ENCODE results near the gene NLRX1.
A peak's percentile ranks its signal among the peaks of the same experiment; 100 is the strongest.

The NLRX1 gene

GRCh38 chr11:119148720-119149017, 19.9 kb upstream of the NLRX1 start:
- no peak for DNase-seq (ENCODE audit: low read depth)
- TF ChIP-seq, protein P1, sequence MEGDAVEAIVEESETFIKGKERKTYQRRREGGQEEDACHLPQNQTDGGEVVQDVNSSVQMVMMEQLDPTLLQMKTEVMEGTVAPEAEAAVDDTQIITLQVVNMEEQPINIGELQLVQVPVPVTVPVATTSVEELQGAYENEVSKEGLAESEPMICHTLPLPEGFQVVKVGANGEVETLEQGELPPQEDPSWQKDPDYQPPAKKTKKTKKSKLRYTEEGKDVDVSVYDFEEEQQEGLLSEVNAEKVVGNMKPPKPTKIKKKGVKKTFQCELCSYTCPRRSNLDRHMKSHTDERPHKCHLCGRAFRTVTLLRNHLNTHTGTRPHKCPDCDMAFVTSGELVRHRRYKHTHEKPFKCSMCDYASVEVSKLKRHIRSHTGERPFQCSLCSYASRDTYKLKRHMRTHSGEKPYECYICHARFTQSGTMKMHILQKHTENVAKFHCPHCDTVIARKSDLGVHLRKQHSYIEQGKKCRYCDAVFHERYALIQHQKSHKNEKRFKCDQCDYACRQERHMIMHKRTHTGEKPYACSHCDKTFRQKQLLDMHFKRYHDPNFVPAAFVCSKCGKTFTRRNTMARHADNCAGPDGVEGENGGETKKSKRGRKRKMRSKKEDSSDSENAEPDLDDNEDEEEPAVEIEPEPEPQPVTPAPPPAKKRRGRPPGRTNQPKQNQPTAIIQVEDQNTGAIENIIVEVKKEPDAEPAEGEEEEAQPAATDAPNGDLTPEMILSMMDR (IDR thresholded peaks at IDR 0.05; ENCODE audit: low read length, missing control alignments) = no peak
- peak overlapping the region; percentile 56 for H3K4me3 ChIP-seq (replicated peaks; ENCODE audit: low read depth, low read length)

- H3K4me3 ChIP-seq (replicated peaks; ENCODE audit: low read depth, low read length) = peak within 1 kb of the TSS; percentile 56
- DNase-seq (ENCODE audit: low read depth) = no peak
- TF ChIP-seq, protein P1 (IDR thresholded peaks at IDR 0.05; ENCODE audit: low read length, missing control alignments) = no peak
Measured at GRCh38 chr11:119149018-119149785, 19.3 kb upstream of the NLRX1 start, which contains the start of gene ABCG4. Gene ABCG4, plus strand, starts transcription at chr11:119149052. Its CDS starts 914 bp downstream, at chr11:119149966.

GRCh38 chr11:119149786-119150275, 18.7 kb upstream of the NLRX1 start:
- H3K4me3 ChIP-seq (replicated peaks; ENCODE audit: low read depth, low read length) = peak overlapping the region; percentile 56
- DNase-seq (ENCODE audit: low read depth) = no peak
- TF ChIP-seq, protein P1 (IDR thresholded peaks at IDR 0.05; ENCODE audit: low read length, missing control alignments) = no peak

- H3K4me3 ChIP-seq (replicated peaks; ENCODE audit: low read depth, low read length) = no peak overlapping the region
- no peak for DNase-seq (ENCODE audit: low read depth)
- TF ChIP-seq, protein P1 (IDR thresholded peaks at IDR 0.05; ENCODE audit: low read length, missing control alignments) = no peak
Measured at GRCh38 chr11:119152043-119152442, 16.5 kb upstream of the NLRX1 start.

DNA sequence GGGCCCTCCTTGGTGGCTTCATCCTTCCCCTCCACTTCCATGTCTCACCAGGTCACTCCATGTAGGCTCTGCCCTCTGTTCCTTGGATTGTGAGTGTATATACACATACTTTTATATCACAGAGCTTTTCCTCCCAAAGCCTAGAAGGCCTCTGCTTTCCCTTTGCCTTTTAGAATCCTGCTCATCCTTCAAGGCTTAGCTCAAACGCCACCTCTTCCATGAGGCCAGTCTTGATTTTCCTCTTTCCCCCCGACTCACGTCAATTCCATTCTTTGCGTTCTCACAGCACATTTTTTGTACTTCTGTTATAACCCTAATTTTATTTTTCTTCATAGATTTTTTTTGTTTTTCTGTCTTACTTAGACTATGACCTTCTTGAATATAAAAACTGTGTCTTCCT, 15.9 kb upstream of the NLRX1 start:
- no peak for DNase-seq (ENCODE audit: low read depth)
- TF ChIP-seq, protein P1 (IDR thresholded peaks at IDR 0.05; ENCODE audit: low read length, missing control alignments) = no peak
- no peak overlapping the region for H3K4me3 ChIP-seq (replicated peaks; ENCODE audit: low read depth, low read length)

DNA sequence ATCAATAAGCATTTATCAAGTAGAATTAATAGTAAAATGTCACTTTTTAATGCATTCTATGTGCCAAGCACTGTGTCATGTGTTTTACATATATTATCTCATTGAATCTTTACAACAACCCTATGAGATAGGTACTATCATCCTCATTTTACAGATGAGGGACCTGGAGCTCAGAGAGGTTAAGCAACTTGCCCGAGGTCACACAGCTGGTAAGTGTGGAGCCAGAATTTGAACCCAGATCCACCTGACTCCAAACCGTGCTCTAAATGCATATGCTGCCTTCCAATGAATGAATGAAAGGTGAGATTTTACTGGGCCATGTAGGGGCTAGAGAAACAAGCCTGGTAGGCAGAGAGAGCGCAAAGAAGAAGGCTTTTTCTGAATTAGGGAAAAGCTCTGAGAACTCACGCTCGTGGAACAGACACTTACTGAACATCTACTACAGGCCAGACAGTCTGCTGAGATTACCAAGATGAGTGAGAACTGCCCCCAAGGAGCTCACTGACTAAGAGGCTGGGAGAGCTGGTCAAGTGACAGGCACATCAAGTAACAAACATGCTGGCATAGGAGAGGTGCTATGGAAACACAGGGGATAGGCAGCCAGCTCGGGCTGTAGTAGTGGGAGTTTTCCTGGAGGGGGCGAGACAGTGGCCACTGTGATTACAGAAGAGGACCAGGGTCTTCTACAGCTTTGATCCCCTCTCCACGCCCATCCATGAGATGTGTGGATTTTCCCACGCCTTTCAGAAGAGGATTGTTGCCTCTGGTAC, 15.3 kb upstream of the NLRX1 start:
- TF ChIP-seq, protein P1 (IDR thresholded peaks at IDR 0.05; ENCODE audit: low read length, missing control alignments) = no peak
- no peak overlapping the region for H3K4me3 ChIP-seq (replicated peaks; ENCODE audit: low read depth, low read length)

More for the DNA sequence above, 15.3 kb upstream of the NLRX1 start:
- DNase-seq (ENCODE audit: low read depth) = no peak

Data from fibroblast of pulmonary artery (primary cell).